A549 (cell line): ENCODE results near the gene GSK3B.

ENCODE experiments used
- BHLHE40 ChIP-seq: IDR thresholded peaks from 2 replicates; pipeline ENCODE4 v1.6.1; 2012; ENCODE audit warnings: low read depth, low read length, inconsistent platforms
- JUN ChIP-seq, 2 experiments: fragments of >200 bp; sonication (Bioruptor Twin); formaldehyde crosslinking; IDR thresholded peaks; 2 replicates in 1 of 2; 3 replicates in 1 of 2; pipeline ENCODE4 v1.6.1; 2016 to 2017
- POLR2A ChIP-seq: IDR thresholded peaks from 2 replicates; pipeline ENCODE4 v1.6.1; 2012; ENCODE audit warnings: mild to moderate bottlenecking, low read length
- TF ChIP-seq, protein P1 (sequence below): fragments of >200 bp; sonication (Bioruptor Twin); formaldehyde crosslinking; IDR thresholded peaks from 3 replicates; pipeline ENCODE4 v1.5.1; 2016

DNA sequence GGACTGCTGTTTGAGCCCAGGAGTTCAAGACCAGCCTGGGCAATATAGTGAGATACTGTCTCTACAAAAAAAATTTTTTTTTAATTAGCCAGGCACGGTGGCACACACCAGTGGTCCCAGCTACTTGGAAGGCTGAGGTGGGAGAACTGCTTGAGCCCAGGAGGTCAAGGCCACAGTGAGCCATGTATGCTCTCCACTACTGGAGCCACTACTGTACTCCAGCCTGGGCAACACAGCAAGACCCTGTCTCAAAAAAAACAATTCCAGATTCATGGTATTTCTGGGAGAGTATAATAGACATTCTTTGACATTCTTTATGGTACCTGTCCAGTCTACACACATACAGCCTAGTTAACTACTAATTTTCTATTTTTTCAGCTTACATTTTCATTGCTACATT lies 70.1 kb downstream of the GSK3B start:
- TF ChIP-seq, protein P1, sequence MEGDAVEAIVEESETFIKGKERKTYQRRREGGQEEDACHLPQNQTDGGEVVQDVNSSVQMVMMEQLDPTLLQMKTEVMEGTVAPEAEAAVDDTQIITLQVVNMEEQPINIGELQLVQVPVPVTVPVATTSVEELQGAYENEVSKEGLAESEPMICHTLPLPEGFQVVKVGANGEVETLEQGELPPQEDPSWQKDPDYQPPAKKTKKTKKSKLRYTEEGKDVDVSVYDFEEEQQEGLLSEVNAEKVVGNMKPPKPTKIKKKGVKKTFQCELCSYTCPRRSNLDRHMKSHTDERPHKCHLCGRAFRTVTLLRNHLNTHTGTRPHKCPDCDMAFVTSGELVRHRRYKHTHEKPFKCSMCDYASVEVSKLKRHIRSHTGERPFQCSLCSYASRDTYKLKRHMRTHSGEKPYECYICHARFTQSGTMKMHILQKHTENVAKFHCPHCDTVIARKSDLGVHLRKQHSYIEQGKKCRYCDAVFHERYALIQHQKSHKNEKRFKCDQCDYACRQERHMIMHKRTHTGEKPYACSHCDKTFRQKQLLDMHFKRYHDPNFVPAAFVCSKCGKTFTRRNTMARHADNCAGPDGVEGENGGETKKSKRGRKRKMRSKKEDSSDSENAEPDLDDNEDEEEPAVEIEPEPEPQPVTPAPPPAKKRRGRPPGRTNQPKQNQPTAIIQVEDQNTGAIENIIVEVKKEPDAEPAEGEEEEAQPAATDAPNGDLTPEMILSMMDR = no peak
- no peak for TF ChIP-seq JUN (IDR thresholded peaks at IDR 0.05)
- TF ChIP-seq BHLHE40 = no peak
- no peak for TF ChIP-seq POLR2A
